ENCODE data around the gene AQP10.
"Not testable (repeated sequence)": the region's sequence is repeated elsewhere in the genome, so short reads cannot be mapped to it uniquely, and the experiment has no call there.

Gene AQP10

DNA sequence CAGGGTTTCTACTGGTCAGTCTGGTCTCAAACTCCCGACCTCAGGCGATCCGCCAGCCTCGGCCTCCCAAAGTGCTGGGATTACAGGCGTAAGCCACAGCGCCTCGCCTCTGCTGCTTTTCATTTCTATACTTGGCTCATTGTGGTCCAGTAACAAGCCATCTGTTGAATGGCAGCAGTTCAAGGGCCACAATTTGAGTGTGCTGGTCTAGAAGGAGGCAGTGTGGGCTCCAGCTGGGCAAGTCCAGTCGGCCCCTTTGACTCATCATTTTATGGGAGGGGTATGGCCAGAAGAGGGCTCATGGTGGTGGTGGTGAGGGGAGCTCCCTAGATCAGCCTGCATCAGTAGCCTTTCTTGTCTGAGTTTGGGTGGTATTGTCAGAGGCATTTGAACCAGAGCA lies 37.6 kb downstream of the AQP10 start:
- H3K4me2 ChIP-seq (ENCODE audit: low read depth, low read length, poor library complexity, severe bottlenecking): no peak overlapping the region
- no peaks in the 10 kb centered on the region for H3K79me2 ChIP-seq (ENCODE audit: insufficient read depth, low read length)
- no peaks in the 10 kb centered on the region for H3K9me2 ChIP-seq (replicated peaks; ENCODE audit: low read depth, low read length)
- no peaks in the 10 kb centered on the region for H4K20me1 ChIP-seq (ENCODE audit: insufficient read depth, low read length, poor library complexity, severe bottlenecking)
- no peaks in the 10 kb centered on the region for H3F3A ChIP-seq (ENCODE audit: low read depth)
- H3K27me3 ChIP-seq (ENCODE audit: insufficient read depth, low read length, poor library complexity, severe bottlenecking): no peaks in the 10 kb centered on the region
- TF ChIP-seq, protein P1, sequence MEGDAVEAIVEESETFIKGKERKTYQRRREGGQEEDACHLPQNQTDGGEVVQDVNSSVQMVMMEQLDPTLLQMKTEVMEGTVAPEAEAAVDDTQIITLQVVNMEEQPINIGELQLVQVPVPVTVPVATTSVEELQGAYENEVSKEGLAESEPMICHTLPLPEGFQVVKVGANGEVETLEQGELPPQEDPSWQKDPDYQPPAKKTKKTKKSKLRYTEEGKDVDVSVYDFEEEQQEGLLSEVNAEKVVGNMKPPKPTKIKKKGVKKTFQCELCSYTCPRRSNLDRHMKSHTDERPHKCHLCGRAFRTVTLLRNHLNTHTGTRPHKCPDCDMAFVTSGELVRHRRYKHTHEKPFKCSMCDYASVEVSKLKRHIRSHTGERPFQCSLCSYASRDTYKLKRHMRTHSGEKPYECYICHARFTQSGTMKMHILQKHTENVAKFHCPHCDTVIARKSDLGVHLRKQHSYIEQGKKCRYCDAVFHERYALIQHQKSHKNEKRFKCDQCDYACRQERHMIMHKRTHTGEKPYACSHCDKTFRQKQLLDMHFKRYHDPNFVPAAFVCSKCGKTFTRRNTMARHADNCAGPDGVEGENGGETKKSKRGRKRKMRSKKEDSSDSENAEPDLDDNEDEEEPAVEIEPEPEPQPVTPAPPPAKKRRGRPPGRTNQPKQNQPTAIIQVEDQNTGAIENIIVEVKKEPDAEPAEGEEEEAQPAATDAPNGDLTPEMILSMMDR (conservative IDR thresholded peaks at IDR 0.05; ENCODE audit: low read length): no peak
- TF ChIP-seq EZH2phosphoT487 (IDR thresholded peaks at IDR 0.05; ENCODE audit: borderline replicate concordance): no peak
- no peak overlapping the region for H3K9ac ChIP-seq (ENCODE audit: low read depth, low read length, poor library complexity, severe bottlenecking)
- H3K9me3 ChIP-seq (ENCODE audit: insufficient read depth, low read depth, low read length): no peaks in the 10 kb centered on the region
- H3K4me1 ChIP-seq (ENCODE audit: insufficient read depth, low read length, poor library complexity, severe bottlenecking): peaks cover 6% of the 10 kb centered on the region
- H3K36me3 ChIP-seq (ENCODE audit: insufficient read depth, low read length): no peaks in the 10 kb centered on the region
- H2AFZ ChIP-seq (ENCODE audit: low read length): no peak overlapping the region
- H3K4me3 ChIP-seq (ENCODE audit: low read length, poor library complexity, severe bottlenecking): no peak overlapping the region

DNA sequence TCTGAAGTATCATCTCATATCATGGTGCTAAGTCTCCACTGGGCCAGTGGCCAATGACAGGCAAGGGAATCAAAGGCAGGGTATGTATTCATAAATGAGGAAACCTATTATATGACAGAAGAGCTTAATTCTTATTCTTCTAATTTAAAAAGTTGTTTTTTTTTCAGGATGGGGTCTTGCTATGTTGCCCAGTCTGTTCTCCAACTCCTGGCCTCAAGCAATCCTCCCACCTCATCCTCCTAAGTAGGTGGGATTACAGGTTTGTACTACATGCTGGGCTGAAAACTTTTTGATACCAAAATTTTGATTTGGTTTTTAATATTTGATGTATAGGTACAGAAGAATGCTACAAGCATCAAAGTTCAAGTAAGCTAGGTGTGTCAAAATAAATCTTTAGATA lies 39.4 kb downstream of the AQP10 start:
- no peak overlapping the region for H3K4me2 ChIP-seq (ENCODE audit: low read depth, low read length, poor library complexity, severe bottlenecking)
- H3K79me2 ChIP-seq (ENCODE audit: insufficient read depth, low read length): no peaks in the 10 kb centered on the region
- H2AFZ ChIP-seq (ENCODE audit: low read length): no peak overlapping the region
- no peaks in the 10 kb centered on the region for H3K27me3 ChIP-seq (ENCODE audit: insufficient read depth, low read length, poor library complexity, severe bottlenecking)
- no peaks in the 10 kb centered on the region for H3K4me1 ChIP-seq (ENCODE audit: insufficient read depth, low read length, poor library complexity, severe bottlenecking)
- no peaks in the 10 kb centered on the region for H3K36me3 ChIP-seq (ENCODE audit: insufficient read depth, low read length)
- H3K9ac ChIP-seq (ENCODE audit: low read depth, low read length, poor library complexity, severe bottlenecking): no peak overlapping the region
- no peaks in the 10 kb centered on the region for H3K9me3 ChIP-seq (ENCODE audit: insufficient read depth, low read depth, low read length)
- no peak overlapping the region for H3K4me3 ChIP-seq (ENCODE audit: low read length, poor library complexity, severe bottlenecking)
- TF ChIP-seq, protein P1 (conservative IDR thresholded peaks at IDR 0.05; ENCODE audit: low read length): no peak
- TF ChIP-seq EZH2phosphoT487 (IDR thresholded peaks at IDR 0.05; ENCODE audit: borderline replicate concordance): no peak
- no peaks in the 10 kb centered on the region for H3F3A ChIP-seq (ENCODE audit: low read depth)
- no peaks in the 10 kb centered on the region for H4K20me1 ChIP-seq (ENCODE audit: insufficient read depth, low read length, poor library complexity, severe bottlenecking)
- no peaks in the 10 kb centered on the region for H3K9me2 ChIP-seq (replicated peaks; ENCODE audit: low read depth, low read length)

DNA sequence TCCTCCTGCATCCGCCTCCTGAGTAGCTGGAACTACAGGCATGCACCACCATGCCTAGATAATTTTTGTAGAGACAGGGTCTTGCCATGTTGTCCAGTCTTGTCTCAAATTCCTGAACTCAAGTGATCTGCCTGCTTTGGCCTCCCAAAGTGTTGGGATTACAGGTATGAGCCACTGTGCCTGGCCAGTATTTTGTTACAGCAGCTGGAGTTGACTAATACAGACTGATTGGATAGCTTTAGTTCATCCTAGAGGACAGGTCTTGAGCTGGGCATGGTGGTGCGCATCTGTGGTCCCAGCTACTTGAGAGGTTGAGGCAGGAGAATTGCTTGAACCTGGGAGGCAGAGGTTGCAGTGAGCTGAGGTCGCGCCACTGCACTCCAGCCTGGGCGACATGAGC lies 40.0 kb downstream of the AQP10 start:
- H3K9me3 ChIP-seq (ENCODE audit: insufficient read depth, low read depth, low read length); H3F3A ChIP-seq (ENCODE audit: low read depth); H2AFZ ChIP-seq (ENCODE audit: low read length); H3K4me1 ChIP-seq (ENCODE audit: insufficient read depth, low read length, poor library complexity, severe bottlenecking); H3K4me2 ChIP-seq (ENCODE audit: low read depth, low read length, poor library complexity, severe bottlenecking); H3K9ac ChIP-seq (ENCODE audit: low read depth, low read length, poor library complexity, severe bottlenecking); H3K27me3 ChIP-seq (ENCODE audit: insufficient read depth, low read length, poor library complexity, severe bottlenecking); H3K36me3 ChIP-seq (ENCODE audit: insufficient read depth, low read length); H4K20me1 ChIP-seq (ENCODE audit: insufficient read depth, low read length, poor library complexity, severe bottlenecking); H3K9me2 ChIP-seq (replicated peaks; ENCODE audit: low read depth, low read length); H3K4me3 ChIP-seq (ENCODE audit: low read length, poor library complexity, severe bottlenecking); H3K79me2 ChIP-seq (ENCODE audit: insufficient read depth, low read length): not testable (repeated sequence)

DNA sequence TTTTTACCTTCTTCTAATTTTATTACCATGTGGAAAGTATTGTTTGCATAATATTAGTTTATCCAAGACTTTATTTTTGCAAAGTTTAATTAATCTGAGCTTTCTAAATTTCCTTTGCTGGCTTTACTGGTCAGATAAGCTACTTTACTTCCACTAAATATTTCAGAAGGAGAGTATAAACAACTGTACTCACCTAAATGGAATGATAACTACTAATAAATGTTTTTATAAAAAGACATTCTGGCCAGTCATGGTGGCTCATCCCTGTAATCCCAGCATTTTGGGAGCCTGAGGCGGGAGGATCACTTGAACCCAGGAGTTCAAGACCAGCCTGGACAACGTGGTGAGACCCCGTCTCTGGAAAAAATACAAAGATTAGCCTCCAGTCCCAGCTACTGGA lies 40.5 kb downstream of the AQP10 start:
- TF ChIP-seq, protein P1 (conservative IDR thresholded peaks at IDR 0.05; ENCODE audit: low read length): no peak
- TF ChIP-seq EZH2phosphoT487 (IDR thresholded peaks at IDR 0.05; ENCODE audit: borderline replicate concordance): no peak
- Histone ChIP-seq H3F3A (ENCODE audit: low read depth) (no peaks in the 10 kb centered on the region), H4K20me1 (ENCODE audit: insufficient read depth, low read length, poor library complexity, severe bottlenecking) (no peaks in the 10 kb centered on the region), H3K4me2 (ENCODE audit: low read depth, low read length, poor library complexity, severe bottlenecking) (no peak overlapping the region), H3K4me3 (ENCODE audit: low read length, poor library complexity, severe bottlenecking) (no peak overlapping the region), H3K9ac (ENCODE audit: low read depth, low read length, poor library complexity, severe bottlenecking) (no peak overlapping the region), H3K36me3 (ENCODE audit: insufficient read depth, low read length) (no peaks in the 10 kb centered on the region), H3K4me1 (ENCODE audit: insufficient read depth, low read length, poor library complexity, severe bottlenecking) (no peaks in the 10 kb centered on the region), H3K27me3 (ENCODE audit: insufficient read depth, low read length, poor library complexity, severe bottlenecking) (no peaks in the 10 kb centered on the region), H3K9me3 (ENCODE audit: insufficient read depth, low read depth, low read length) (no peaks in the 10 kb centered on the region), H2AFZ (ENCODE audit: low read length) (no peak overlapping the region), H3K9me2 (replicated peaks; ENCODE audit: low read depth, low read length) (no peaks in the 10 kb centered on the region), H3K79me2 (ENCODE audit: insufficient read depth, low read length) (no peaks in the 10 kb centered on the region)
